ENCODE measurements around the gene SIDT2. TPM values are rescaled to one million over a fixed set of nuclear protein-coding genes. Genes with fewer than 3 reads are reported as not detected.

SIDT2 gene
- total RNA-seq, 2 experiments from 2014 or later = 18.3 to 37.7 TPM

GRCh38 chr11:117175104-117175503, 3.4 kb upstream of the SIDT2 start:
- ChIA-PET POLR2A (interaction anchor here (0.8 kb wide), 1 partner anchor 9 kb away, joined by 3 read pairs; no protein-coding TSS in a partner anchor), CTCF (ENCODE audit: unreplicated experiment) (no interaction called here)
- no peak overlapping the region for H3K4me2 ChIP-seq (ENCODE audit: low read length)

GRCh38 chr11:117175781-117176180, 2.8 kb upstream of the SIDT2 start:
- Histone ChIP-seq H3K9me2 (ENCODE audit: insufficient read depth, low read length) (no peaks in the 10 kb centered on the region), H3K36me3 (ENCODE audit: insufficient read depth, low read length) (peaks cover 21% of the 10 kb centered on the region), H3K4me1 (ENCODE audit: insufficient read depth, low read length, poor library complexity, severe bottlenecking) (peaks cover 26% of the 10 kb centered on the region), H3K9me3 (ENCODE audit: low read length) (no peaks in the 10 kb centered on the region), H3K79me2 (ENCODE audit: insufficient read depth, low read depth, low read length) (peaks cover 3% of the 10 kb centered on the region; the same call in 1 of the 2 replicates), H3K4me3 (ENCODE audit: low read depth, low read length, poor library complexity, severe bottlenecking) (no peak overlapping the region), H2AFZ (ENCODE audit: low read length) (no peak overlapping the region), H3K27ac (ENCODE audit: low read depth, low read length, poor library complexity, severe bottlenecking) (no peak overlapping the region), H3K4me2 (ENCODE audit: low read length) (no peak overlapping the region), H4K20me1 (ENCODE audit: insufficient read depth, low read length) (no peaks in the 10 kb centered on the region)
- no peak for DNase-seq (ENCODE audit: low spot score)
- ChIA-PET CTCF (ENCODE audit: unreplicated experiment) (no interaction called here), POLR2A (no interaction called here)
- BruUV-seq (replicated peaks) = no TSS peak
- intact Hi-C loops (cut with micrococcal nuclease; ENCODE audit: unreplicated experiment) = no loop called here
- no peak for TF ChIP-seq EZH2phosphoT487 (IDR thresholded peaks at IDR 0.05; ENCODE audit: borderline replicate concordance, low read depth, low read length)
- TF ChIP-seq CTCF (conservative IDR thresholded peaks at IDR 0.05; ENCODE audit: low read length) = no peak

More at GRCh38 chr11:117175104-117175503, 3.4 kb upstream of the SIDT2 start:
- BruUV-seq (replicated peaks) = no TSS peak
- Histone ChIP-seq H3K36me3 (ENCODE audit: insufficient read depth, low read length) (peaks cover 28% of the 10 kb centered on the region), H3K4me3 (ENCODE audit: low read depth, low read length, poor library complexity, severe bottlenecking) (no peak overlapping the region), H3K9me3 (ENCODE audit: low read length) (no peaks in the 10 kb centered on the region), H4K20me1 (ENCODE audit: insufficient read depth, low read length) (no peaks in the 10 kb centered on the region), H3K9me2 (ENCODE audit: insufficient read depth, low read length) (no peaks in the 10 kb centered on the region), H3K27ac (ENCODE audit: low read depth, low read length, poor library complexity, severe bottlenecking) (no peak overlapping the region), H2AFZ (ENCODE audit: low read length) (no peak overlapping the region), H3K79me2 (ENCODE audit: insufficient read depth, low read depth, low read length) (peaks cover 3% of the 10 kb centered on the region; the same call in 1 of the 2 replicates), H3K4me1 (ENCODE audit: insufficient read depth, low read length, poor library complexity, severe bottlenecking) (peaks cover 19% of the 10 kb centered on the region)
- TF ChIP-seq EZH2phosphoT487 (IDR thresholded peaks at IDR 0.05; ENCODE audit: borderline replicate concordance, low read depth, low read length) (no peak), CTCF (conservative IDR thresholded peaks at IDR 0.05; ENCODE audit: low read length) (no peak)
- intact Hi-C loops (cut with micrococcal nuclease; ENCODE audit: unreplicated experiment) = no loop called here
- no peak for DNase-seq (ENCODE audit: low spot score)

- POLR2A ChIA-PET = interaction anchor here (0.7 kb wide), 1 partner anchor 386 kb away, joined by 6 read pairs; no protein-coding TSS in a partner anchor
- Histone ChIP-seq H4K20me1 (ENCODE audit: insufficient read depth, low read length) (no peaks in the 10 kb centered on the region), H3K4me3 (ENCODE audit: low read depth, low read length, poor library complexity, severe bottlenecking) (no peak overlapping the region), H3K79me2 (ENCODE audit: insufficient read depth, low read depth, low read length) (peaks cover 3% of the 10 kb centered on the region; the same call in 1 of the 2 replicates), H3K9me3 (ENCODE audit: low read length) (no peaks in the 10 kb centered on the region), H3K4me1 (ENCODE audit: insufficient read depth, low read length, poor library complexity, severe bottlenecking) (peaks cover 30% of the 10 kb centered on the region), H3K36me3 (ENCODE audit: insufficient read depth, low read length) (peaks cover 17% of the 10 kb centered on the region), H3K9me2 (ENCODE audit: insufficient read depth, low read length) (no peaks in the 10 kb centered on the region), H3K4me2 (ENCODE audit: low read length) (no peak overlapping the region), H3K27ac (ENCODE audit: low read depth, low read length, poor library complexity, severe bottlenecking) (no peak overlapping the region), H2AFZ (ENCODE audit: low read length) (no peak overlapping the region)
- TF ChIP-seq EZH2phosphoT487 (IDR thresholded peaks at IDR 0.05; ENCODE audit: borderline replicate concordance, low read depth, low read length) = no peak
- TF ChIP-seq CTCF (conservative IDR thresholded peaks at IDR 0.05; ENCODE audit: low read length) = no peak
- no peak for DNase-seq (ENCODE audit: low spot score)
- intact Hi-C loops (cut with micrococcal nuclease; ENCODE audit: unreplicated experiment) = no loop called here
- CTCF ChIA-PET (ENCODE audit: unreplicated experiment) = no interaction called here
- no TSS peak for BruUV-seq (replicated peaks)
Measured at GRCh38 chr11:117176186-117176585, 2.4 kb upstream of the SIDT2 start.

All from OCI-LY7 (cell line).